GM21528 (cell line): ENCODE results near the gene CABLES1.

ENCODE experiments used
- ATAC-seq: cut with Tn5 transposase; IDR thresholded peaks from one replicate; pipeline ENCODE4 v1.9.1; 2021; ENCODE audit warnings: mild to moderate bottlenecking, moderate library complexity; ENCODE audit not compliant: unreplicated experiment, low FRiP score

Gene CABLES1

DNA sequence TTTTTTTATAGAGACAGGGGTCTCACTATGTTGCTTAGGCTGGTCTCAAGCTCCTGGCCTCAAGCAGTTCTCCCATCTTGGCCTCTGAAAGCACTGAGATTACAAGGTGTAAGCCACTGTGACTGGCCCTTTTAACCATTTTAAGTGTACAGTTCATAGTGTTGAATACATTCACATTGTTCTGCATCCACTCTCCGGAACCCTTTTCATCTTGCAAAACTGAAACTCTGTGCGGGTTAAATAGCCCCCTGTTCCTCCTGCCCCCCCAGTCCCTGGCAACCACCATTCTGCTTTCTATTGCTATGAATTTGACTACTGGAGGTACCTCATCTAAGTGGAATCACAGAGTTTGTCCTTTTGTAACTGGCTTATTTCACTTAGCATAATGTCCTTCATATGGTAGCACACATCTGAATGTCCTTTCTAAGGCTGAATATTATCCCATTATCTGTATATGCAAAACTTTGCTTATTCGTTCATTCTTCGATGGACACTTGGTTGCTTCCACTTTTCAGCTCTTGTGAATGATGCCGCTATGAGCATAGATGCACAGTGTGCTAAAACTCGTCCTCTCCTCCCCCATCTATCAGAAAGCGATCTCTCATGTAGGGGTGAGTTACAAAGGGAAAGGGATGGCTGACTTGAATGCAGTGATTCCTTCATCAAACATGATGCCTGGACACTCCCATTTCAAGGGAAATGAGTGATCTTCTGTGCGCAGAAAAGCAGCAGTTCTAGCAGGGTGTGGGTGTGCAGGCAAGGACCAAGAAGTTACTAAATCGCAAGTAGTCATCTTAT lies 30.2 kb downstream of the CABLES1 start:
- no peak for ATAC-seq

DNA sequence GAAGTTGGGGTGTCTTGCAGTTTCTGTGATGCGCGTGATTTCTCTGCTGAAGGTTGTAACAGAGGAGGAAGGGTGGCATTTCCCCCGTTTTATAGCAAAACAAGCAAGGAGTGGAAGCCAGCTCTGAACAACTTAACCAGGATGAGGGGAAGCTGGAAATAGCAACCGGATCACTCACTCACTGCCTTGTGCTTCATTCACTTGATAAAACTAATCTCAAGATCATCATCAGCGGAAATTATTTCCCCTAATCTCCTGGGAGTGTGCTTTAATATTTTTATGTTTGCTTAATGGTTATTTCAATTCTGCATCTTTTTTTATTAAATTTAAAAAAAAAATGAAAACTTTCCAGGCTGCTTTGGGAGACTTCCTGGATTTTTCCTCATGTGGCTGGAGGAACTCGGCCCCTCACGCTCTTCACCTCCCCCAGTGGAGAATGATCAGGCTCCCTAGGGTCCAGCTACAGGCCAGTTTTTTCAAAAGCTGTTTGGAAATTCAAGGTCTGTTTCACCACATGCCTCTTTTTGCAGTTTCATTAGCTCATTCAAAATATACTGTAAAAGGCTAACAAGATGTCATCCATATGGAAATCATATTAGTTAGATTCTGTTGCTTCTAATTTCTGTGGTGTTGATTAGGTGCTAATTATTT lies 31.7 kb downstream of the CABLES1 start:
- no peak for ATAC-seq

DNA sequence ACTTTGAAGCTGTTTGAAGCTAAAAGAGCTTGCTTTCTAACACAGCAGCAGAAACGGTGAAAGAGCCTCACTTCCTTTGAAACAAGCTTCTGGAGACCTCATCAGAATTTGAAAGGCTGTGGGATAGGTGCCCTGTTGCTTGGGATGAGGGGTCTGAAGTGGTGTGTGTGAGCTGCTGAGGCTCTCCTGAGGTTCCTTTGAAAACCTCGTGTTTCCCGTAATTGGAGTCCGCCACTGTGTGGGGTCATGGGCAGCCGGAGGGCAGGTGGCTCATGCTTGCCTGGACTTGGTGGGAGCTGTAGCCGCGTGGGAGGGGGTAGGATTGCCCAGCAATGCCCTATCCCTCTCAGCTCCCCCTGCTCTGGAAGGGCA lies 34.4 kb downstream of the CABLES1 start:
- ATAC-seq, result no peak

DNA sequence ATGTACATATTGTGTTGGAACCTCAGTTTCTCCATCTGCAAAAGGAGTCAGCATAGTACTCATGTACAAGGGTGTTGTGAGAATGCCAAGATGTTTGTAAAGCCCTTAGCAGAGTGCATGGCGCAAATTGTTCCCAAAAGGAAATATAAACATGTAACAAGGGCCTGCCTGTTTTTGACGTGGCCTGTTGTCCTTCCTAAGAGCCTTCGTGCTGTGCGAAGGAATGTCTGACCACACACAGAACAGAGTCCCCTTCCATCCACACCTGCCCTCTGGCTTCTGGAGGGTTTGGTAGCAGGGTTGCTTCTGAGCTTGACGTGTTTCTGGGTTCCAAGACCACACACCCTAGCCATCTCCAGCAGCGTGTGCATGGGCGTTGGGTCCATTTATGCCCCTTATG lies 34.9 kb downstream of the CABLES1 start:
- no peak for ATAC-seq

GRCh38 chr18:23171581-23172156 lies 36.4 kb downstream of the CABLES1 start:
- ATAC-seq, result no peak

GRCh38 chr18:23172591-23173380 lies 37.5 kb downstream of the CABLES1 start:
- ATAC-seq, result no peak

GRCh38 chr18:23173912-23174311 lies 38.6 kb downstream of the CABLES1 start:
- no peak for ATAC-seq

DNA sequence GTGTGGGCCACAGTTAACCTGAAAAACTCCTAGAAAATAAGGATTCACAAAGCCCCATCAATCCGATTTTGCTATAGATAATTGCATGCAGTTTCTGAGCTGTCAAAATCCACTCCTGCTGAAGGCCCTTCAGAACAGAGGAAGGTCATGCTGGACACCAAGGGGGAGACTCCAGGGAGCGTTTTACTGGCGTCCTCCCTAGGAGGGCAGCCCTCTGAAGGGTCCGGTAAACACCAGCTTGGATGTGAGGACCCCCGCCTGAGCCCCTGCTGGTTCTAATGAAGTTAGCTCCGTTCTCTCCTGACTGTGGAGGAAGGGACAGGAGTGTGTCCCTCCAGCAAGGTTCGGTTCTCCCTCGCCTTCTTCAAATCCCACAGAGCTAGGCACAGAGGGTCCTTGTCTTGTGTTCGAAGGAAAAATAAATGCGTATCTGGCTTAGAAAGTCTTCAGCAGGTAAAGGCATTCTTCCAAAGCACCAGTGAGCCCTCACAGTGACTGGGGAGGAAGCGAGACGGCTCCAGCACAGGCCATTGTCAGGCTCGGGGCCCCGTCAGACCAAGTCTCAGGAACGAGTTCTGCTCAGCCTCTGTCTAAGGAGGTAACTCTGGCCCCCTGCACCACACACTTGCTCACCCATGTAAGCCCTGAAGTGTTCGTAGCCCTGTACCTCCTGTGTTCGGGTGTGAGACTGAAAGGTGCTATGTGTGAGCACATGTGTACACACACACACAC lies 41.6 kb downstream of the CABLES1 start:
- no peak for ATAC-seq

DNA sequence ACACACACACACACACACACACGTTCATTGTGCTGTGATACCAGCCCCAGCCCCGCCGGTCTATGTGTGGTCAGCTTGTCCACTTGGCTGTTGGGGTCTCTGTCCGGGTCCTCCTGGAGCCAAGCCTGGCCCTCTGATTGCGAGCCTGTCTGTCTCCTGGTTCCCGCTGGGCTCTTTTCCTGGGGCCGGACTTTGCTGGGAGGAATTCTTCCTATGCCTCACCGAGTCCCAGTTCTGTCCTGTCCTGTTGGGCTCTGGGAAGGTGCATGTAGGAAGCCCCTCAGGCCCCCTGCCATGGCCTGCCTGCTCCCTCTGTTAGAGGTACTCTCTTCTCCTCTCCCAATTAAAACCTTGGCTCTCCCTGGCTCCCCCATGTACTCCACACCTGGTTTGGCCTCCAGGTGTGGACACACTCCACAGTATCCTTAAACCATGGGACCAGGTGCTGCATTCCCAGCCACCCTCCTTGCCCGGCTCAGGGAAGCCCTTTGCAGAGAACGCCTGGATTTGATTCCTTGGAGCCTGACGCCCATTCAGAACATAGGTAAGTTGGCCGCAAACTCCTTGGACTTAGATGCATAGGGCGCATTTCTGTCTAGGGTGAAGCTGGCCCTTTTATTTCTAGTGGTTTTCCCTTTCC lies 42.3 kb downstream of the CABLES1 start:
- ATAC-seq, result no peak

GRCh38 chr18:23178201-23178600 lies 42.9 kb downstream of the CABLES1 start:
- ATAC-seq, result no peak

GRCh38 chr18:23178661-23179081 lies 43.4 kb downstream of the CABLES1 start:
- no peak for ATAC-seq

- ATAC-seq, result no peak
These were observed 44.1 kb downstream of the CABLES1 start for GRCh38 chr18:23179416-23179815.

GRCh38 chr18:23181547-23181946 lies 46.3 kb downstream of the CABLES1 start:
- ATAC-seq, result no peak

GRCh38 chr18:23182606-23183005 lies 47.3 kb downstream of the CABLES1 start:
- no peak for ATAC-seq

DNA sequence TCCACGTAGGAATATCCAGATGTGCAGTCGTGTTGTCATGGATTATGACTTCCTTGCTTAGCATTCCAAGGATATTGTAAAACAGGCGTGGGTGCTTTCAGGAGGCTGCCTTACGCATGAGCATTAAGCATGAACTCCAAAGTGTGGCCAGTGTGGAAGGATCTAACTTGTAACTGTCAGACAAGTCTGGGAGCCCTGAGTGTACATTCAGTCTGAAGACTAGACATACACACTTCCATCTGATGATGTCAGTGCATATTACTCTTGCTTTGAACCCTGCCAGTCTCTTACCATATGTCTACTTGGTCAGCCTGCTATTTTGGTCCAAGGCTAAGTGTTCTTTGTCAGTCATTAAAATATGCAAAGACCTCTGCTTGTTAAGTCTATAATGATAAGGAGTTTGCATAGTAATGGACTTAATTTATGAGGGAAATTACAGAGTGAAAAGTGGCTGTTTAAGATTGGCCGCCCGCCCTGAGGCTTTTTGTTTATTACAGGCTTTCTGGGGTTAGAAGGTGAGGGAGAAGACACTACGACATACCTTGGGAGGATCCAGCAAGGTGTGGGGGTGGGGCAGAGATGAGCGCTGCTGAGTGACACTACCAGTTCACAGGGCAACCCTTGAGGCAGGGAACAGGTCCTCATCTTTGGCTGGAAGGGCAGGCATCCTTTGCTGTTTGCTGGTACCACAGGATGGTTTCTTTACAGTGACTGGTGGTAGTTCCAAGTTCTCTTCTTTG lies 48.3 kb downstream of the CABLES1 start:
- ATAC-seq, result no peak

- no peak for ATAC-seq
These were observed 51.5 kb downstream of the CABLES1 start for GRCh38 chr18:23186781-23187180.

- ATAC-seq, result no peak
These were observed 52.9 kb downstream of the CABLES1 start for GRCh38 chr18:23188068-23188760.

- ATAC-seq, result no peak
These were observed 53.8 kb downstream of the CABLES1 start for GRCh38 chr18:23189099-23189498.
